ENCODE data around the gene DEFB121. TPM values are rescaled to one million over a fixed set of nuclear protein-coding genes. Genes with fewer than 3 reads are reported as not detected.

DEFB121 gene, protein sequence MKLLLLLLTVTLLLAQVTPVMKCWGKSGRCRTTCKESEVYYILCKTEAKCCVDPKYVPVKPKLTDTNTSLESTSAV
- not detected for total RNA-seq

DNA sequence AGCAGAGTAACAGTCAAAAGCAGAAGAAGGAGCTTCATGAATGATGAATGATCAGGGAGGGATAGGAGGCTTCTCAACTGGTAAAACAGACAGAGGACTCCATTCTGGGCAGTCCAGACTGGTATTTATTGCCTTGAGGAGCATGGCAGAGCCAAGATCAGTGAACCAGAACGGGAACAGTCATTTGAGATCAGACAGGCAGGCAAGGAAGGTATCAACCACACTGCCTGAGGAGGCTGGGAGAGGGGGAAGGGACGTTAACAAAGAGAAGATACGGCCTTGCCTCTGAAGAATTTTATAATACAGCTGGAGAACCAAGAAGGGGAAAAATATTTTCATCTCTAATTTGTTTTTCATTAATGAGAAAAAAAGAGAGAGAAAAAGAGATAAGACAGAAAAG lies at the start of gene DEFB121:
Gene DEFB121, minus strand, starts transcription at position 101 of the 400 bp plus-strand sequence. Its CDS starts 63 bp downstream, at position 38.
- no peaks in the 10 kb centered on the region for H3K9me3 ChIP-seq
- no peaks in the 10 kb centered on the region for H3K36me3 ChIP-seq
- H3K4me3 ChIP-seq = no peak within 1 kb of the TSS
- H3K27ac ChIP-seq = no peak within 1 kb of the TSS
- no peaks in the 10 kb centered on the region for H3K4me1 ChIP-seq
- no peaks in the 10 kb centered on the region for H3K27me3 ChIP-seq
- no peak for DNase-seq (ENCODE audit: low spot score)
- TF ChIP-seq, protein P1, sequence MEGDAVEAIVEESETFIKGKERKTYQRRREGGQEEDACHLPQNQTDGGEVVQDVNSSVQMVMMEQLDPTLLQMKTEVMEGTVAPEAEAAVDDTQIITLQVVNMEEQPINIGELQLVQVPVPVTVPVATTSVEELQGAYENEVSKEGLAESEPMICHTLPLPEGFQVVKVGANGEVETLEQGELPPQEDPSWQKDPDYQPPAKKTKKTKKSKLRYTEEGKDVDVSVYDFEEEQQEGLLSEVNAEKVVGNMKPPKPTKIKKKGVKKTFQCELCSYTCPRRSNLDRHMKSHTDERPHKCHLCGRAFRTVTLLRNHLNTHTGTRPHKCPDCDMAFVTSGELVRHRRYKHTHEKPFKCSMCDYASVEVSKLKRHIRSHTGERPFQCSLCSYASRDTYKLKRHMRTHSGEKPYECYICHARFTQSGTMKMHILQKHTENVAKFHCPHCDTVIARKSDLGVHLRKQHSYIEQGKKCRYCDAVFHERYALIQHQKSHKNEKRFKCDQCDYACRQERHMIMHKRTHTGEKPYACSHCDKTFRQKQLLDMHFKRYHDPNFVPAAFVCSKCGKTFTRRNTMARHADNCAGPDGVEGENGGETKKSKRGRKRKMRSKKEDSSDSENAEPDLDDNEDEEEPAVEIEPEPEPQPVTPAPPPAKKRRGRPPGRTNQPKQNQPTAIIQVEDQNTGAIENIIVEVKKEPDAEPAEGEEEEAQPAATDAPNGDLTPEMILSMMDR (IDR thresholded peaks at IDR 0.05) = no peak

DNA sequence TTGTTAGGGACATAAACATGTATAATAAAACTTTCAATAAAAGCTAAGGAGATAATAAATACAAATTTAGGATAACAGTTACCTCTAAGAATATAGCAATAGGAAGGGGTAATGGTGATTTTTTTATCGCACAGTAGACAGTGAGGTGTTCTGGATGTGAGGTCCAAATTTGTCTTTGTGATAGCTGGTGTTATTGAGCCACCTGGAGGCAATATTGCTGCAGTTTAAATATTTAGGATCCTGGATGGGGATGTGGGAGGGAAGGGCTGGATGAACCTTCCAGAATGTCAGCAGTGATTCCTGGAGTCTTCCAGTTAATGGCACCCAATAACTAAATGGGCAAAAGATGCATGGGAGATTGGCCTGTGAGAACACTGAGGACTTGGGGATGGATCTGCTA lies 48.3 kb upstream of the DEFB121 start:
- H3K27ac ChIP-seq = no peak overlapping the region
- TF ChIP-seq, protein P1 (IDR thresholded peaks at IDR 0.05) = no peak
- no peaks in the 10 kb centered on the region for H3K9me3 ChIP-seq
- no peak for DNase-seq (ENCODE audit: low spot score)
- no peaks in the 10 kb centered on the region for H3K4me1 ChIP-seq
- no peaks in the 10 kb centered on the region for H3K36me3 ChIP-seq
- H3K27me3 ChIP-seq = peaks cover 0 to 3% of the 10 kb centered on the region in 2 donors
- no peak overlapping the region for H3K4me3 ChIP-seq

DNA sequence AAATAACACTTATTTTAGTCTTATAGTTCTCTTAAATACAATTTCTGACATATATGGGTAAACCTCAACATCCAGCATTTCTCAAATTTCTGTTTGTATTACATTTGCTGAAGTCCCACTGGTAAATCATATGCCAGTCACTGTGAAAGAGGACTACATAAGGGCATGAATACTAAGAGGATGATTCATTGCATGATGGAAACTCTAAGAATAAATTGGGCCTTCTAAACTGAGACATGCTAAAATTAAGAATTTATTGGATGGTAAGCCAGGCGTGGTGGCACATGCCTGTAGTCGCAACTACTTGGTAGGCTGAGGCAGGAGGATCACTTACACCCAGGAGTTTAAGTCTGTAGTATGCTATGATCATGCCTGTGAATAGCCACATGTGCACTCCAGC lies 46.6 kb upstream of the DEFB121 start:
- Histone ChIP-seq H3K27ac (no peak overlapping the region), H3K4me1 (no peaks in the 10 kb centered on the region), H3K36me3 (no peaks in the 10 kb centered on the region), H3K9me3 (no peaks in the 10 kb centered on the region), H3K27me3 (no peaks in the 10 kb centered on the region), H3K4me3 (no peak overlapping the region)
- no peak for DNase-seq (ENCODE audit: low spot score)
- TF ChIP-seq, protein P1 (IDR thresholded peaks at IDR 0.05) = no peak

DNA sequence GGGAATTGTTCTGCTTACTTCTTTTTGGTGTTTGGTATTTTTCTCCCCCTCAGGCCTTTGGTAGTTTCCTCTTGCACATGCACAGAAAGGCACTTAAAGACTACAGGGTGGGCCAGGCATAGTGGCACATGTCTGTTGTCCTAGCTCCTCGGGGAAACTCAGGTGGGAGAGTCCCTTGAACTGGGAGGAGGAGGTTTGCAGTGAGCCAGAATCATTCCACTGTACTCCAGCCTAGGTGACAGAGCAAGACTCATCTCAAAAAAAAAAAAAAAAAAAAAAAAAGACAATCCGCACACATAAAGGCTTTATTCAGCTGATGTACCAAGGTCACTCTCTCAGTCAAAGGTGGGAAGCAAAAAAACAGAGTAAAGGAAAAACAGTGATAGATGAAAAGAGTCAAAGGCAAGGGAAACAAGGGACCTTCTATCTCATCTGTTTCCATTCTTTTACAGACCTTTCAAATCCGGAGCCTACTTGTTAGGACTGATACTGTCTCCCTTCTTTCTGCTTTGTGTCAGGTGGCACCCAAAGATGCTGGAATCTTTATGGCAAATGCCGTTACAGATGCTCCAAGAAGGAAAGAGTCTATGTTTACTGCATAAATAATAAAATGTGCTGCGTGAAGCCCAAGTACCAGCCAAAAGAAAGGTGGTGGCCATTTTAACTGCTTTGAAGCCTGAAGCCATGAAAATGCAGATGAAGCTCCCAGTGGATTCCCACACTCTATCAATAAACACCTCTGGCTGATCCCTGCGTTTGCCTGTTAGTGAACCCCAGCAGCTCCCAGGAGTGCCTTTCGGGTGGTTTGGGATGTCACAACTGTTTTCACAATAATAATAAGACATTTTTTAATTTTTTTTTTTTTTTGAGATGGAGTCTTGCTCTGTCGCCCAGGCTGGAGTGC lies 43.7 kb upstream of the DEFB121 start:
- no peaks in the 10 kb centered on the region for H3K27me3 ChIP-seq
- TF ChIP-seq, protein P1 (IDR thresholded peaks at IDR 0.05) = no peak
- no peak overlapping the region for H3K4me3 ChIP-seq
- no peak for DNase-seq (ENCODE audit: low spot score)
- H3K4me1 ChIP-seq = no peaks in the 10 kb centered on the region
- no peaks in the 10 kb centered on the region for H3K9me3 ChIP-seq
- H3K27ac ChIP-seq = no peak overlapping the region
- H3K36me3 ChIP-seq = no peaks in the 10 kb centered on the region

DNA sequence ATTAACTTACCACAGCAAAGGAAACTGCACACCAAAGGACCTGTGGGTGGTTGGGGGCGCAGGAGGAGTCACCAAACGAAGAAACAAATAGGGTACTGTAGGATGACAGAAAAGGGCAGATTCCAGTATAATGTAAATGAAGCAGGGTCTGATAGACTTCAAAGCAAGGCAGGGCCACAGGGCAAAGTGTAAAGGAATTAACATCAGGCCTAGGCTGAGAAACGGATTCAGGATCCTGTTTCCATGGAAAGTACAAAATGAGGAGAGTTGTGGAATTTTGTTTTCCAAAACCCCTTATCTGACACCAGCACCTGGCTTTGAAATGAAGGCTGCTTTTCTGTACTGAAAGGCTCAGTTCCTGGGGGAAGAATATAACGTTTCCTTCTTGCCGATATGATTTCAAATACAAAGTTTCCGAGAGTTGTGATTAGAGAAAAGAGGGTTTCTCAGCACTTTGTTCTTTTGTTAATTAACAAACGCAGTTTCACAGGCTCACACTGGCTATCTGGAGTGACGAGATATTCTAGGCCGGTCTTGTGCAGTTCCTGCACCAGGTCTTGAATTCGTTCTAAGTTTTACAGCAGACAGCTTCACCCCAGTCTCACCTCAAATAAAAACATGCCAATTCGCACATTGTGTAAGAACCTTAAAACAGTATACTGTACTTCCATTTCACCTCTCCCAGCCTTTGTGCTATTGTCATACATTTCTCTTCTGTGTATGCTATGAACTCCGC lies 40.2 kb upstream of the DEFB121 start:
- no peak overlapping the region for H3K27ac ChIP-seq
- TF ChIP-seq, protein P1 (IDR thresholded peaks at IDR 0.05) = no peak
- no peaks in the 10 kb centered on the region for H3K27me3 ChIP-seq
- H3K4me3 ChIP-seq = no peak overlapping the region
- H3K9me3 ChIP-seq = no peaks in the 10 kb centered on the region
- H3K4me1 ChIP-seq = no peaks in the 10 kb centered on the region
- H3K36me3 ChIP-seq = no peaks in the 10 kb centered on the region
- no peak for DNase-seq (ENCODE audit: low spot score)
